D721Med (cell line): ENCODE measurements around the gene GRIA1.

Experiments
- DNase-seq: peaks from one replicate; pipeline ENCODE4 v3.0.0; 2011; ENCODE audit warnings: low spot score; ENCODE audit not compliant: insufficient read length
- FAIRE-seq: peaks from 2 replicates; lab custom pipeline; 2011; peaks lifted over from hg19 to GRCh38; lab: Jason Lieb, UNC
- TF ChIP-seq, protein P1 (sequence below): IDR thresholded peaks from 2 replicates; pipeline ENCODE4 v1.5.1; 2012; ENCODE audit warnings: mild to moderate bottlenecking, control low read depth; ENCODE audit not compliant: insufficient read depth; ENCODE audit errors: missing control alignments

The GRIA1 gene

DNA sequence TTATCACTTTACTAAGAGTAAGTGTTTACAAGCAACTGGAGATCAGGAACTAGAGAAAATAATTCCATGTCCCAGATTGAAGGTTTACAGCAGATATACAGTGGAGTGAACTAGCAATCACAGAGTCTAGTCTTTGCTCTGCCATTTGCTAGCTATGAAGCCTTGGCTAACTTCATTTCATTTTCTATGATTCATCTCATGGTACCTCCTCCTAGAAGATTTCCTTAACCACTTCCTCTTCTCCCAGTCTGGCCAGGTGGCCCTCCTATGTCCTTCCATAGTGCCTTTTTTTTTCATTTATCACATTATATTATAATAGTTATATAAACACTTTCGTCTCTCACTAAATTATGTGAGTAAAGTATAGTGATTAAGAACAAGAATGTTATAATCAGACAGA lies 52.1 kb downstream of the GRIA1 start:
- no peak for DNase-seq
- TF ChIP-seq, protein P1, sequence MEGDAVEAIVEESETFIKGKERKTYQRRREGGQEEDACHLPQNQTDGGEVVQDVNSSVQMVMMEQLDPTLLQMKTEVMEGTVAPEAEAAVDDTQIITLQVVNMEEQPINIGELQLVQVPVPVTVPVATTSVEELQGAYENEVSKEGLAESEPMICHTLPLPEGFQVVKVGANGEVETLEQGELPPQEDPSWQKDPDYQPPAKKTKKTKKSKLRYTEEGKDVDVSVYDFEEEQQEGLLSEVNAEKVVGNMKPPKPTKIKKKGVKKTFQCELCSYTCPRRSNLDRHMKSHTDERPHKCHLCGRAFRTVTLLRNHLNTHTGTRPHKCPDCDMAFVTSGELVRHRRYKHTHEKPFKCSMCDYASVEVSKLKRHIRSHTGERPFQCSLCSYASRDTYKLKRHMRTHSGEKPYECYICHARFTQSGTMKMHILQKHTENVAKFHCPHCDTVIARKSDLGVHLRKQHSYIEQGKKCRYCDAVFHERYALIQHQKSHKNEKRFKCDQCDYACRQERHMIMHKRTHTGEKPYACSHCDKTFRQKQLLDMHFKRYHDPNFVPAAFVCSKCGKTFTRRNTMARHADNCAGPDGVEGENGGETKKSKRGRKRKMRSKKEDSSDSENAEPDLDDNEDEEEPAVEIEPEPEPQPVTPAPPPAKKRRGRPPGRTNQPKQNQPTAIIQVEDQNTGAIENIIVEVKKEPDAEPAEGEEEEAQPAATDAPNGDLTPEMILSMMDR = no peak
- FAIRE-seq = no peak

DNA sequence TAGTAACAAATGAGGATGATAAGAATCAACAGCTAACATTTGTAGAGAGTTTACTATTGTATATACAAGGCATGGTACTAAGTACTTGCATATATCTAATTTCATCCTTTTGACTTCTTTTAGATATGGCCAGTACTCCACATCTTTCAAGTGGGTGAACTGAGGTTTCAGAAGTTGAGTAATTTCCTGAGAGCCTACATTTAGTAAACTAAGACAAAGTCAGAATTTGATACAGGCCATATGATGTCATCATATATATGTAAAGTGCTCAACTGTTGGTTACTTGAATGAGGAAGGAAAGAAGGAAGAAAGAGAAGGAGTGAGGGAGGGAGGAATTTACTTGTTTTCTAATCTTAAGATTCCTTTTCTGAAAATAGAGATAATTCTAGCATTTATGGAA lies 52.8 kb downstream of the GRIA1 start:
- FAIRE-seq = no peak
- no peak for DNase-seq
- TF ChIP-seq, protein P1 = no peak

GRCh38 chr5:153543959-153544470 lies 53.5 kb downstream of the GRIA1 start:
- no peak for DNase-seq
- no peak for FAIRE-seq
- TF ChIP-seq, protein P1 = no peak

DNA sequence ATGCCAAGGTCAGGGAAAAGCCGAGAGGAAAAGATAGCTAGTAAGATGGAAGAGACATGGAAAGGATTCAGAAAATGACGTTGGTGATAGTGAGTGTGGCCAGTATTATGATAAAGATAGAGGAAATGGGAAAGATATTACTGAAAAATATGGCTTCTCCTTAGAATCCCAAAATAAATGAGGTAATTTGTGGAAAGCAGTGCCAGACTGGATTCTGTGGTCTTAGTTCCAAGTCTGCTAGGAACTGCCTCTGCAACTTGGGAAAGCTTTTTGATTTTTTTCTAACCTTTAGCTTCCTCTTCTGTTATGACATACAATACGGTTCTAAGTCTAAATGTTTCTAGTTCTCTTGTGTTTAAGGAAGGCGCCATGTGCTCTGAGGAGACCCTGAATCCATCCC lies 54.2 kb downstream of the GRIA1 start:
- TF ChIP-seq, protein P1 = no peak
- DNase-seq (no peak), FAIRE-seq (no peak)

DNA sequence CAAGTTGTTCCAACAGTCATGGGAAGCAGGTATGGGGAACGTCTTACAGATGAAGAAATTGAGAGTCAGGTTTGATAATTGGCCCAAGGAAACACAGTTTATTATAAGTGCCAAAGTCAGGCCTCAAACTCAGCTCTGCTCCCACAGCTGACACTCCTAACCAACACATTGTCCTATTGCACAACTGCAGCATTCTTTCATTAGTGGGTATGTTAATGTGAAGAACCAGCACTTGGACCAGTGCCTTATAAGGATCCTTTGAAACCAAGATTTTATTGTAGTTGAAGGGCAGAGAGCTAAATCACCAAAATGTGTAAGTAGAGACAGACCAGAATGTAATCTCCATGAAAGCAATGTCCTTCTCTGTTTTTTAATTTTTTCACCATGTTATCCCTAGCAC lies 56.1 kb downstream of the GRIA1 start:
- TF ChIP-seq, protein P1 = no peak
- DNase-seq (no peak), FAIRE-seq (no peak)

DNA sequence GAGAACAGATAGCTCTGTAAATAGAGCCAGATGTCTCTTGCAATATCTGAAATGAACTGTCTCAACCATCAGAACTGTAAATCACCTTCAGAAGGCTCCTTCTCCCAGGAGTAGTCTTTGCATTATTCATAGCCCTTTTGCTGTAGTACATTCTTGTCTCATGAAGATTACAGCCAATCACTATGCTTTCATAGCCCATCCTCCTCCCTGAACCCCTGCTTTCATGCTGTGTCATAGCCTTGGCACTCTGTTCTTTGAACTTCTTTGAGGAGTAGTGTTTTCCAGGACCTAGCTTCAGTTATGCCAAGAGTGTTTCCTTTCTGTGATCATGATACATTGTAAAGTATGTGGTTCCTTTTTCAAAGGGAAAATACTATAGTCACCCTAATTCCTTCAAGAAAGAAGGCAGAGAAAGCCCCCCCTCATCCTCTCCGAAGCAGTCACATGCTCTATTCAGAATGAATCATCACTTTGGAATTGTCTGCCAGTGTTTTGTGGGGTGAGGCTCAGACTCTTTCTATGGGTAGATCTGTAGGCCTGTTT lies 61.1 kb downstream of the GRIA1 start:
- TF ChIP-seq, protein P1 = no peak
- DNase-seq (no peak), FAIRE-seq (no peak)

- FAIRE-seq (no peak), DNase-seq (no peak)
- TF ChIP-seq, protein P1 = no peak
Observed at GRCh38 chr5:153552886-153553285, 62.4 kb downstream of the GRIA1 start.
